ENCODE measurements around the gene EFHB. TPM values are rescaled to one million over a fixed set of nuclear protein-coding genes. Genes with fewer than 3 reads are reported as not detected.

The EFHB gene
- total and polyA plus RNA-seq, 2 donors from 2014 or later = 2.1 to 3.5 TPM

GRCh38 chr3:19938295-19938627, 4.2 kb upstream of the EFHB start:
- no peaks in the 10 kb centered on the region for H3K9me3 ChIP-seq (ENCODE audit: control insufficient read depth in 2 of 3, insufficient read depth in 1 of 3, low read length in 3 of 3)
- no peak overlapping the region for H3K9ac ChIP-seq (ENCODE audit: low read length in 3 of 3)
- H3K36me3 ChIP-seq (ENCODE audit: control insufficient read depth in 2 of 3, insufficient read depth in 3 of 3, low read length in 3 of 3) = no peaks in the 10 kb centered on the region
- DNase-seq (no peak), FAIRE-seq (no peak)
- no peak for TF ChIP-seq CTCF (IDR thresholded peaks at IDR 0.05; ENCODE audit: borderline replicate concordance, extremely low read depth, insufficient read depth)
- no peak overlapping the region for H3K27ac ChIP-seq (ENCODE audit: low read depth in 2 of 2, low read length in 2 of 2)
- H3K27me3 ChIP-seq (ENCODE audit: control insufficient read depth, insufficient read depth, low read length) = no peaks in the 10 kb centered on the region
- no peaks in the 10 kb centered on the region for H3K4me1 ChIP-seq (ENCODE audit: control insufficient read depth in 2 of 3, insufficient read depth in 2 of 3, low read depth in 1 of 3, low read length in 3 of 3)
- intact Hi-C loops (cut with DNase I) = no loop called here
- no peak overlapping the region for H3K4me3 ChIP-seq (ENCODE audit: low read length in 3 of 3)

- H3K4me3 ChIP-seq (ENCODE audit: low read length in 3 of 3) = no peak overlapping the region
- H3K9ac ChIP-seq (ENCODE audit: low read length in 3 of 3) = no peak overlapping the region
- H3K27ac ChIP-seq (ENCODE audit: low read depth in 2 of 2, low read length in 2 of 2) = no peak overlapping the region
- DNase-seq (no peak), FAIRE-seq (no peak)
- H3K9me3 ChIP-seq (ENCODE audit: control insufficient read depth in 2 of 3, insufficient read depth in 1 of 3, low read length in 3 of 3) = no peaks in the 10 kb centered on the region
- no peaks in the 10 kb centered on the region for H3K27me3 ChIP-seq (ENCODE audit: control insufficient read depth, insufficient read depth, low read length)
- H3K36me3 ChIP-seq (ENCODE audit: control insufficient read depth in 2 of 3, insufficient read depth in 3 of 3, low read length in 3 of 3) = no peaks in the 10 kb centered on the region
- no peak for TF ChIP-seq CTCF (IDR thresholded peaks at IDR 0.05; ENCODE audit: borderline replicate concordance, extremely low read depth, insufficient read depth)
- intact Hi-C loops (cut with DNase I) = no loop called here
- H3K4me1 ChIP-seq (ENCODE audit: control insufficient read depth in 2 of 3, insufficient read depth in 2 of 3, low read depth in 1 of 3, low read length in 3 of 3) = no peaks in the 10 kb centered on the region
Measured at GRCh38 chr3:19937459-19938294, 3.7 kb upstream of the EFHB start.

GRCh38 chr3:19932422-19932821, 1.6 kb downstream of the EFHB start:
- intact Hi-C loops (cut with DNase I) = no loop called here
- Histone ChIP-seq H3K36me3 (ENCODE audit: control insufficient read depth in 2 of 3, insufficient read depth in 3 of 3, low read length in 3 of 3) (no peaks in the 10 kb centered on the region), H3K9me3 (ENCODE audit: control insufficient read depth in 2 of 3, insufficient read depth in 1 of 3, low read length in 3 of 3) (no peaks in the 10 kb centered on the region), H3K4me1 (ENCODE audit: control insufficient read depth in 2 of 3, insufficient read depth in 2 of 3, low read depth in 1 of 3, low read length in 3 of 3) (no peaks in the 10 kb centered on the region), H3K27me3 (ENCODE audit: control insufficient read depth, insufficient read depth, low read length) (no peaks in the 10 kb centered on the region), H3K27ac (ENCODE audit: low read depth in 2 of 2, low read length in 2 of 2) (no peak overlapping the region), H3K9ac (ENCODE audit: low read length in 3 of 3) (no peak overlapping the region), H3K4me3 (ENCODE audit: low read length in 3 of 3) (no peak overlapping the region)
- DNase-seq (no peak), FAIRE-seq (no peak)
- TF ChIP-seq CTCF (IDR thresholded peaks at IDR 0.05; ENCODE audit: borderline replicate concordance, extremely low read depth, insufficient read depth) = no peak
